Ascending aorta (tissue), 2 donors: ENCODE data around the gene BMP7. TPM values are rescaled to one million over a fixed set of nuclear protein-coding genes. Genes with fewer than 3 reads are reported as not detected.

Experiments
- DNase-seq, 2 donors: peaks; one replicate each; pipeline ENCODE4 v3.0.0-alpha.2; 2019; ENCODE audit warnings: low spot score in 2 of 2
- H3K27ac ChIP-seq, 2 donors: fragments of 200-600 bp; sonication (generic); one replicate each; pipeline ENCODE4 v1.5.1; 2016 to 2017; ENCODE audit warnings: mild to moderate bottlenecking in 1 of 2
- H3K27me3 ChIP-seq: fragments of 200-600 bp; sonication (generic); one replicate; pipeline ENCODE4 v1.5.1; 2017
- H3K36me3 ChIP-seq, 2 donors: fragments of 200-600 bp; sonication (generic); one replicate each; pipeline ENCODE4 v1.5.1; 2016
- H3K4me1 ChIP-seq, 2 donors: fragments of 200-600 bp; sonication (generic); one replicate each; pipeline ENCODE4 v1.5.1; 2016 to 2017; ENCODE audit warnings: mild to moderate bottlenecking in 1 of 2
- H3K4me3 ChIP-seq, 2 donors: fragments of 200-600 bp; sonication (generic); one replicate each; pipeline ENCODE4 v1.5.1; 2016 to 2017; ENCODE audit warnings: mild to moderate bottlenecking in 1 of 2
- H3K9me3 ChIP-seq, 2 donors: fragments of 200-600 bp; sonication (generic); one replicate each; pipeline ENCODE4 v1.5.1; 2016
- intact Hi-C: fragments of 100-400 bp; cut with DNase I; formaldehyde crosslinking; loops from one replicate; pipeline ENCODE4 v1.15.1; 2023
- total RNA-seq: library from RNA; depleted of rRNA; stranded (reverse); fragments of >200 nt; gene quantifications from one replicate; pipeline ENCODE4 v1.1.0, GENCODE V29; 2016
- TF ChIP-seq, protein P1 (sequence below), 3 experiments: fragments of 200-600 bp in 2 of 3; fragments of 450-650 bp in 1 of 3; sonication (generic) in 2 of 3; IDR thresholded peaks; one replicate each; pipeline ENCODE4 v1.5.1; 2016 to 2019; ENCODE audit warnings: antibody characterized with exemption in 3 of 3, mild to moderate bottlenecking in 1 of 3, moderate library complexity in 1 of 3

The BMP7 gene
- total RNA-seq, 1 donor from 2014 or later, result not detected

DNA sequence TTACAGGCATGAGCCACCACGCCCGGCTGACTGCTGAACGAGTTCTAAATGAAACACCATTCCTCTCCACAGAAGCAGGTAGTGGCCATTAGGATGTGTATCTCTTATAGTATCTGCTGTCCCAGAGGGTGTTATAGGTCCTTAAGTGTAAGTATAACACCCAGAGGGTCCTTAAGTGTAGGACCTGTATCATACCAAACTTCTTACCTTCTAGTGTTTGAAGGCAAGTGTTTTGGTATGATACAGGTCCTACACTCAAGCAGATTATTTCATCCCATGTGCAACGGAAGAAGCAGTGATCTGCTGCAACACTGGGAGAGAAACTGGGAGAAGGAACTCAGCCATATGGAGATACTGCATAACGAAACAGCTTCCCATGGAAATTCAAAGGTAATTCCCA, 17.4 kb downstream of the BMP7 start:
- no peaks in the 10 kb centered on the region for H3K36me3 ChIP-seq
- no peak for DNase-seq
- H3K9me3 ChIP-seq, result no peaks in the 10 kb centered on the region
- H3K4me1 ChIP-seq, result no peaks in the 10 kb centered on the region
- H3K4me3 ChIP-seq, result no peak overlapping the region
- TF ChIP-seq, protein P1, sequence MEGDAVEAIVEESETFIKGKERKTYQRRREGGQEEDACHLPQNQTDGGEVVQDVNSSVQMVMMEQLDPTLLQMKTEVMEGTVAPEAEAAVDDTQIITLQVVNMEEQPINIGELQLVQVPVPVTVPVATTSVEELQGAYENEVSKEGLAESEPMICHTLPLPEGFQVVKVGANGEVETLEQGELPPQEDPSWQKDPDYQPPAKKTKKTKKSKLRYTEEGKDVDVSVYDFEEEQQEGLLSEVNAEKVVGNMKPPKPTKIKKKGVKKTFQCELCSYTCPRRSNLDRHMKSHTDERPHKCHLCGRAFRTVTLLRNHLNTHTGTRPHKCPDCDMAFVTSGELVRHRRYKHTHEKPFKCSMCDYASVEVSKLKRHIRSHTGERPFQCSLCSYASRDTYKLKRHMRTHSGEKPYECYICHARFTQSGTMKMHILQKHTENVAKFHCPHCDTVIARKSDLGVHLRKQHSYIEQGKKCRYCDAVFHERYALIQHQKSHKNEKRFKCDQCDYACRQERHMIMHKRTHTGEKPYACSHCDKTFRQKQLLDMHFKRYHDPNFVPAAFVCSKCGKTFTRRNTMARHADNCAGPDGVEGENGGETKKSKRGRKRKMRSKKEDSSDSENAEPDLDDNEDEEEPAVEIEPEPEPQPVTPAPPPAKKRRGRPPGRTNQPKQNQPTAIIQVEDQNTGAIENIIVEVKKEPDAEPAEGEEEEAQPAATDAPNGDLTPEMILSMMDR (IDR thresholded peaks at IDR 0.05), result no peak
- intact Hi-C loops, result no loop called here
- no peak overlapping the region for H3K27ac ChIP-seq
- H3K27me3 ChIP-seq, result no peaks in the 10 kb centered on the region

DNA sequence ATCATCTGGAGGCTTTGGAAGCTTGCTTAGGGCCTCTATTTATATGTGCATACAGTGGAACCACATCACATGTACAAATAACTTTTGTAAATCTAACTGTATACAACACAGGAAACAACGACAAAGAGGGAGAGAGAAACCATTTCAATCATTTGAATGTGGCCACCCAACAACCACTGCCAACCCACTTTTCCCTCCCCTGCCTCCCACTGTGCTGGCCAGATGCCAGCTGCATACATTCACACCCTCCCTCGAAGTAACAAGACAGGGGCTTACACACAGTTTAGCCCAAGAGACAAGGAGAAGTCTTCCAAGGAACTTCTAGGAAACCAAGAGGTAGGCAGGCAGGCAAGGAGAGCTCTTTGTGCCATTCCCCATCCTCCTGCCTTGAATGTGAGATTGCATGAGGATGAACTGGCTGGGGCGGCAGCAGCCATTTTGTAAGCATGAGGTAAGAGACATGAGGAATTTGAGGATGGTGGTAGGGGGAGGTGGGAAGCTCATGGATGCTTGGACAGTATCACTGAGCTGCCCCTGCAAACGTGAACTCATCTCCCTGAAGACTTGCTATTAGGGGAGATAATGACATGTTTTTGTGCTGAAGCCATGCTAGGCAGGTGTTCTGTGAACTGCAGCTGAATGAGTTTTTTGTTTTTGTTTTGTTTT, 18.2 kb downstream of the BMP7 start:
- Histone ChIP-seq H3K27me3 (no peaks in the 10 kb centered on the region), H3K9me3 (no peaks in the 10 kb centered on the region), H3K4me3 (no peak overlapping the region), H3K36me3 (no peaks in the 10 kb centered on the region), H3K27ac (no peak overlapping the region), H3K4me1 (no peaks in the 10 kb centered on the region)
- DNase-seq, result no peak
- intact Hi-C loops, result no loop called here
- TF ChIP-seq, protein P1 (IDR thresholded peaks at IDR 0.05), result no peak

DNA sequence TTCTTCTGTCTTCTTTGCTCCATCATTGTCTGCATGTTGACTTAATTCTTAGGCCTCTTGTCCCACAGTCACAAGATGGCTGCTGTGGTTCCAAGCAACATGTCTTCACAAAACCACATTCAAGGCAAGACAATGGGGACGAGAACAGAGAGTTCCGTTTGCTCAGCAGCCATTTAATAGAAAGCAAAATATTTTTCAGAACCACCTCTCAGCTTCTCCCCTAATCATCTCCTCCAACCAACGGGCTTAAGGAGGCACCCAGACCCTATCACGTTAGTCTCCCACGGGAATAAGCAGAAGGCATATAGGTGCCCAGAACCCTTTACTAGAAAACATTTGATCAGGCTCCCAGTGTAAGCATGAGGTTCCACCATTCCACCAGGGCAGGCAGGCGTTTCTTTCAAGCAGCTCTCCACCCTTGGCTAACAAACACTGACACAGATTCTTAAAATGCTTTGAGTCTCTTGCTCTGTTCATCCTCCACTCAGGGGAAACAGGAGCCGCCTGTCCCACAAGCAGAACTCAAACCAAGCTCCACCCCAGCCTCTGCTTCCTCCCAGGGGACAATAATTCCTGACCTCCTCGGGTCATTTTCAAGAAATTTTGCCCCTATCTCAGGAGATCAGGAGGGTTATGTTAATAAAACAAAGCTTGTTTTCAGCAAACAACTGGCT, 19.0 kb downstream of the BMP7 start:
- Histone ChIP-seq H3K4me1 (no peaks in the 10 kb centered on the region), H3K27me3 (no peaks in the 10 kb centered on the region), H3K9me3 (no peaks in the 10 kb centered on the region), H3K27ac (no peak overlapping the region), H3K36me3 (no peaks in the 10 kb centered on the region), H3K4me3 (no peak overlapping the region)
- intact Hi-C loops, result no loop called here
- TF ChIP-seq, protein P1 (IDR thresholded peaks at IDR 0.05), result no peak
- DNase-seq, result no peak

DNA sequence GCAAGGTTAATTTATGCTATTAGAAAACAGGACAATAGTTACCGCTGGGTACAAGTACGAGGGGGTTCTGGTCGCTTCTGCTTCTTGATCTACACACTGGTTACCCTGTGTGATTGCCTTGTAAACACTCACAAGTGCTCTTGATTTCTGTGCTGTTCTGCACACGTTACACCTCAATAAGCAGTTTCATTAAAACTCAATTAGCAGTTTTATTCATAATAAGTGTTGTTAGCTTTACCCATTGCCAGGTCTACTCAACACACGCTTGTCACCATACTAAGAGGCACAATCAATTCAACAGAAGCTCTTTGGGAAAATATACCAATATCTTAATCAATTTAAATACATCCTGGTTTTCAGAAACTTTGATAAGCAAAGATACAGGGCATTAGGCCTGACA, 20.4 kb downstream of the BMP7 start:
- TF ChIP-seq, protein P1 (IDR thresholded peaks at IDR 0.05), result no peak
- Histone ChIP-seq H3K4me1 (no peaks in the 10 kb centered on the region), H3K27ac (no peak overlapping the region), H3K36me3 (no peaks in the 10 kb centered on the region), H3K4me3 (no peak overlapping the region), H3K9me3 (no peaks in the 10 kb centered on the region), H3K27me3 (no peaks in the 10 kb centered on the region)
- intact Hi-C loops, result no loop called here
- no peak for DNase-seq

DNA sequence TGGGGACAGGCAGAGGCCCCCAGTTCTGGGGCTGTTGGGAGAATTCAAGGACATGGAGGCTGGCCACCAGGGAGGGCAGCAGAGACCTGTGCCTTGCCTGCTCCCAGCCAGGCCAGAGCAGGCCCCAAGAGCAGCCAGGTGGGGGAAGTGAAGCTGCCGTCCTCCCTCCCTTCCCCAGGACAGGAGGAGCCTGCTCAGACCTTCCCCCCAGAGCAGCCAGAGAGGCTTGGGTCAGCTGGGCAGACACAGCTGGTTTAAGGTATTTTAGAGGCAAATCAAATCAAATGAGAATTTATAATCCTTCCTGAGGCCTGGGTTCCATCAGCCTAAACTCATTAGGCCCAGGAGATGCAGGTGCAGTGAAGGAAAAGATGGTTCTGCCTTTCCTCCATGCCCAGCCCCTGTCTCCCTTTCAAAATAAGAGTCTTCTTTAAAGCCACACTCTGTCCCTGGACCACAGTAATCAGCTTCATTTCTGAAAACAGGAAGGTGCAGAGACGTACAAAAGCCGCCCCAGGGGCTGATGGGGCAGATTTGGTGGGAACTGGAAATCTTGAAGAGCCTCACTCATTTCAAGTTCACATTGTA, 21.7 kb downstream of the BMP7 start:
- no peaks in the 10 kb centered on the region for H3K4me1 ChIP-seq
- intact Hi-C loops, result no loop called here
- H3K27ac ChIP-seq, result no peak overlapping the region
- H3K4me3 ChIP-seq, result no peak overlapping the region
- no peaks in the 10 kb centered on the region for H3K9me3 ChIP-seq
- H3K27me3 ChIP-seq, result no peaks in the 10 kb centered on the region
- TF ChIP-seq, protein P1 (IDR thresholded peaks at IDR 0.05), result no peak
- DNase-seq, result no peak
- no peaks in the 10 kb centered on the region for H3K36me3 ChIP-seq
